Cardiac fibroblast (primary cell): ENCODE data around the gene ZFHX2.
A peak's percentile ranks its signal among the peaks of the same experiment; 100 is the strongest.

Experiments
- DNase-seq, 2 donors: peaks; one replicate each; pipeline versions ENCODE4 v3.0.0 to v3.0.0-alpha.2; 2010; ENCODE audit warnings: low read depth in 2 of 2
- H3K4me3 ChIP-seq, 2 donors: replicated peaks in 1 of 2; 1 replicate in 1 of 2; 2 replicates in 1 of 2; pipeline ENCODE4 v1.5.1; 2011; ENCODE audit warnings: low read depth in 2 of 2, low read length in 2 of 2, mild to moderate bottlenecking in 2 of 2, moderate library complexity in 1 of 2
- CTCF ChIP-seq: IDR thresholded peaks from one replicate; pipeline ENCODE4 v1.5.1; 2011; ENCODE audit warnings: low read depth, mild to moderate bottlenecking, low read length, inconsistent platforms

The ZFHX2 gene

GRCh38 chr14:23536494-23536893, 15.1 kb downstream of the ZFHX2 start:
- no peak overlapping the region for H3K4me3 ChIP-seq
- no peak for TF ChIP-seq CTCF
- DNase-seq: no peak

- no peak for DNase-seq
- no peak for TF ChIP-seq CTCF
- H3K4me3 ChIP-seq: no peak overlapping the region
These were observed 15.6 kb downstream of the ZFHX2 start for GRCh38 chr14:23535943-23536342.

GRCh38 chr14:23533652-23534435, 17.7 kb downstream of the ZFHX2 start:
- no peak for DNase-seq
- TF ChIP-seq CTCF: no peak
- H3K4me3 ChIP-seq: no peak overlapping the region

- no peak for DNase-seq
- no peak overlapping the region for H3K4me3 ChIP-seq
- TF ChIP-seq CTCF: no peak
These were observed 18.9 kb downstream of the ZFHX2 start for GRCh38 chr14:23532658-23533057.

GRCh38 chr14:23531391-23531790, 20.2 kb downstream of the ZFHX2 start:
- DNase-seq: no peak
- no peak overlapping the region for H3K4me3 ChIP-seq
- no peak for TF ChIP-seq CTCF

GRCh38 chr14:23530375-23531055, 21.1 kb downstream of the ZFHX2 start:
- no peak overlapping the region for H3K4me3 ChIP-seq
- peak in 1 of 2 donors; percentile 12 for DNase-seq
- TF ChIP-seq CTCF: no peak
